ENCODE results near the gene TRIO.
A peak's percentile ranks its signal among the peaks of the same experiment; 100 is the strongest.
"Not testable (repeated sequence)": the region's sequence is repeated elsewhere in the genome, so short reads cannot be mapped to it uniquely, and the experiment has no call there.

Gene TRIO

GRCh38 chr5:14142827-14143545 is at the start of gene TRIO:
TRIO (plus strand) TSS chr5:14143342; CDS start chr5:14143726, 384 bp downstream.
- ChIA-PET CTCF (interaction anchor here (0.9 to 2.9 kb wide), 7 partner anchors 10 to 115 kb away, joined by 3 to 13 read pairs (median 3); no protein-coding TSS in a partner anchor), POLR2A (interaction anchor here (0.9 to 1.5 kb wide), 2 partner anchors 23 to 66 kb away, joined by 3 read pairs; no protein-coding TSS in a partner anchor)
- peak; percentile 91 for DNase-seq (ENCODE audit: extremely low spot score)
- TF ChIP-seq, protein P1, sequence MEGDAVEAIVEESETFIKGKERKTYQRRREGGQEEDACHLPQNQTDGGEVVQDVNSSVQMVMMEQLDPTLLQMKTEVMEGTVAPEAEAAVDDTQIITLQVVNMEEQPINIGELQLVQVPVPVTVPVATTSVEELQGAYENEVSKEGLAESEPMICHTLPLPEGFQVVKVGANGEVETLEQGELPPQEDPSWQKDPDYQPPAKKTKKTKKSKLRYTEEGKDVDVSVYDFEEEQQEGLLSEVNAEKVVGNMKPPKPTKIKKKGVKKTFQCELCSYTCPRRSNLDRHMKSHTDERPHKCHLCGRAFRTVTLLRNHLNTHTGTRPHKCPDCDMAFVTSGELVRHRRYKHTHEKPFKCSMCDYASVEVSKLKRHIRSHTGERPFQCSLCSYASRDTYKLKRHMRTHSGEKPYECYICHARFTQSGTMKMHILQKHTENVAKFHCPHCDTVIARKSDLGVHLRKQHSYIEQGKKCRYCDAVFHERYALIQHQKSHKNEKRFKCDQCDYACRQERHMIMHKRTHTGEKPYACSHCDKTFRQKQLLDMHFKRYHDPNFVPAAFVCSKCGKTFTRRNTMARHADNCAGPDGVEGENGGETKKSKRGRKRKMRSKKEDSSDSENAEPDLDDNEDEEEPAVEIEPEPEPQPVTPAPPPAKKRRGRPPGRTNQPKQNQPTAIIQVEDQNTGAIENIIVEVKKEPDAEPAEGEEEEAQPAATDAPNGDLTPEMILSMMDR (IDR thresholded peaks at IDR 0.05; ENCODE audit: control extremely low read depth, extremely low read depth, low read depth, missing control alignments) = peak; percentile 42

GRCh38 chr5:14097380-14097779 is 45.8 kb upstream of the TRIO start:
- CTCF ChIA-PET = interaction anchor here (1.3 kb wide), 1 partner anchor 11 kb away, joined by 4 read pairs; no protein-coding TSS in a partner anchor
- DNase-seq (ENCODE audit: extremely low spot score); POLR2A ChIA-PET: not testable (repeated sequence)

DNA sequence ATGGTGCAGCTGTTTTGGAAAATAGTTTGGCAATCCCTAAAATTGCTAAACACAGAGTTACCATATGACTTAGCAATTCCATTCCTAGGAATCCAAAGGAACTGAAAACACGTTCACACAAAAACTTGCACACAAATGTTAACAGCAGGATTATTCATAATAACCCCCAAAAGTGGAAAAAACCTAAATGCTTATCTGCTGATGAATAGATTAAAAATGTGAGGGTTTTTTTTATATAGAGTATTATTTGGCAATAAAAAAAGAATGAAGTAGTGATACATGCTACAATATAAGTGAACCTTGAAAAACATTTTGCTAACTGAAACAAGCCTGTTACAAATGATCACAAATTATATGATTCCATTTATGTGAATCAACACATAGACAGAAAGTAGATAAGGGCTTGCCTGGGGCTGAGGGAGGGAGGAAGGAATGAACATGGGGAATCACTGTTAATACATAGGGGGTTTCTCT is 45.1 kb upstream of the TRIO start:
- CTCF ChIA-PET = no interaction called here
- TF ChIP-seq, protein P1 (IDR thresholded peaks at IDR 0.05; ENCODE audit: control extremely low read depth, extremely low read depth, low read depth, missing control alignments) = no peak
- DNase-seq (ENCODE audit: extremely low spot score) = no peak
- POLR2A ChIA-PET = no interaction called here

- ChIA-PET POLR2A (no interaction called here), CTCF (interaction anchor here (1.2 kb wide), 1 partner anchor 8 kb away, joined by 4 read pairs; no protein-coding TSS in a partner anchor)
- DNase-seq (ENCODE audit: extremely low spot score) = no peak
- TF ChIP-seq, protein P1 (IDR thresholded peaks at IDR 0.05; ENCODE audit: control extremely low read depth, extremely low read depth, low read depth, missing control alignments) = no peak
These were observed 42.9 kb upstream of the TRIO start for GRCh38 chr5:14100281-14100680.

- no peak for DNase-seq (ENCODE audit: extremely low spot score)
- ChIA-PET POLR2A (no interaction called here), CTCF (interaction anchor here (1.0 kb wide), 1 partner anchor 111 kb away, joined by 3 read pairs; no protein-coding TSS in a partner anchor)
- TF ChIP-seq, protein P1 (IDR thresholded peaks at IDR 0.05; ENCODE audit: control extremely low read depth, extremely low read depth, low read depth, missing control alignments) = no peak
These were observed 41.2 kb upstream of the TRIO start for GRCh38 chr5:14101922-14102321.

- no peak for DNase-seq (ENCODE audit: extremely low spot score)
- CTCF ChIA-PET = interaction anchor here (1.0 kb wide), 1 partner anchor 110 kb away, joined by 3 read pairs; no protein-coding TSS in a partner anchor
- POLR2A ChIA-PET = no interaction called here
These were observed 40.5 kb upstream of the TRIO start for GRCh38 chr5:14102666-14103065.

More at GRCh38 chr5:14102666-14103065, 40.5 kb upstream of the TRIO start:
- TF ChIP-seq, protein P1 (IDR thresholded peaks at IDR 0.05; ENCODE audit: control extremely low read depth, extremely low read depth, low read depth, missing control alignments) = no peak
